GM19395 (cell line): Measurements from ENCODE around the gene MET.
A peak's percentile ranks its signal among the peaks of the same experiment; 100 is the strongest.
"Not testable (repeated sequence)": the region's sequence is repeated elsewhere in the genome, so short reads cannot be mapped to it uniquely, and the experiment has no call there.

Source experiments
- ATAC-seq: cut with Tn5 transposase; IDR thresholded peaks from one replicate; pipeline ENCODE4 v1.9.1; 2021; ENCODE audit warnings: mild to moderate bottlenecking, moderate library complexity; ENCODE audit not compliant: unreplicated experiment

MET gene

DNA sequence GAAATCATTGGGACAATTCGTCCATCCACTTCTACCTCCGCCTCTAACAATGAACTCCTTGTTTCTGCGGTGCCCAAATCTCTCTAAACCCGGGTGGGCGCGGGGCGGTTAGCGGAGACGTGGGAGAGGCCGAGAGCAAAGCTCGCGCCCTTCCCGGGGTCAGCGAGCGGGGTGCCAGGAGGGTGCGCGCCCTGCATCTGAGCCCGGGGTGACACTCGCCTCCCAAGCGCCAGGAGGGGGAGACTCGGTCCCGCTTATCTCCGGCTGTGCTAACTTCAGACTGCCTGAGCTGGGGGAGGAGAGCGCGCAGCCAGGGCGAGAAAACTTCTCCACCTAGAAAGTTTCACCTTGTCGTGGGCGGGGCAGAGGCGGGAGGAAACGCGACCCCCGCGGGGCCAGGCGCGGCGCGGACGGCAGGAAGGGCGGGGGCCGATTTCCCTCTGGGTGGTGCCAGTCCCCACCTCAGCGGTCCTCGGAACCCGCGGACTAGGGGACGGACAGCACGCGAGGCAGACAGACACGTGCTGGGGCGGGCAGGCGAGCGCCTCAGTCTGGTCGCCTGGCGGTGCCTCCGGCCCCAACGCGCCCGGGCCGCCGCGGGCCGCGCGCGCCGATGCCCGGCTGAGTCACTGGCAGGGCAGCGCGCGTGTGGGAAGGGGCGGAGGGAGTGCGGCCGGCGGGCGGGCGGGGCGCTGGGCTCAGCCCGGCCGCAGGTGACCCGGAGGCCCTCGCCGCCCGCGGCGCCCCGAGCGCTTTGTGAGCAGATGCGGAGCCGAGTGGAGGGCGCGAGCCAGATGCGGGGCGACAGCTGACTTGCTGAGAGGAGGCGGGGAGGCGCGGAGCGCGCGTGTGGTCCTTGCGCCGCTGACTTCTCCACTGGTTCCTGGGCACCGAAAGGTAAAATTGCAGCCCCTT lies at the start of gene MET:
Gene MET (plus strand): TSS at position 516 of the 915 bp plus-strand sequence. CDS start 26,889 bp downstream, outside the sequence.
- peak; percentile 96 for ATAC-seq

DNA sequence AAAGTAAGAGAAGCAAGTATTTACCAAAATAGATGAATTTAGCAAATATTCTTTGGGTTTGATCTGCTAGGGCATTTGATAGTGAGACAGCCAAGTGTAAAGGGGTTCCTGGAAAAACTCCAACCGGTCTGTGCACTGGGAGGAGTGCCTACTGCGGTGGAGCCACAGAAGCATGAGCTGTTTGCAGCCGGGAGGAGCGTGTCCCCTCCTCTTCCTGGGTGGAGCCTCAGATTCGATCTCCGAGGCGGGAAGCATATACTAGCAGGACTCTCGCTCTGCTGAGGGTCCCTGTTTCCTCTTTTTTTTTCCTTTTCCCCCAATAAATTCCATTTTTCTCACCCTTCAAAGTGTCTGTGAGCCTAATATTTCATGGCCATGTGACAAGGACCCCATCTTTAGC lies 45.1 kb upstream of the MET start:
- no peak for ATAC-seq

DNA sequence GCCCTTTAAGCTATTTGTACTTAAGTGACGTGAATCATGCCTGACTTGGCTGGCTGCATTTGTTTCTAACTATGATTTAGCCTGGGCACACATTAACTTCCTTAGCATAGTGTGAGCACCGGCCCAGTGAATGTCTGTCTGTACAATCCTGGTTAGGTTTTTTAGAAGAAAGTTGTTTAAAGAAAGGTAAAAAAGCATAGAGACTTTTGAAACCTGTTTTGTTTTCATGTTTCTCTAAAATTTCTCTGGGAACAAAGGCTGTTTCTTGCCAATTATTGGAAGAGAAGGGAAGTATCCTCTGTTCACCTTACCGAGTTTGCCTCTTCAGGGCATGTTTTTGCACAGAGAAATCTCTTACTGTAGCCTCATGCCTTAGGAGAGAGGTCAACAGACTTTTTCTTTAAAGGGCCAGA lies 42.9 kb upstream of the MET start:
- no peak for ATAC-seq

DNA sequence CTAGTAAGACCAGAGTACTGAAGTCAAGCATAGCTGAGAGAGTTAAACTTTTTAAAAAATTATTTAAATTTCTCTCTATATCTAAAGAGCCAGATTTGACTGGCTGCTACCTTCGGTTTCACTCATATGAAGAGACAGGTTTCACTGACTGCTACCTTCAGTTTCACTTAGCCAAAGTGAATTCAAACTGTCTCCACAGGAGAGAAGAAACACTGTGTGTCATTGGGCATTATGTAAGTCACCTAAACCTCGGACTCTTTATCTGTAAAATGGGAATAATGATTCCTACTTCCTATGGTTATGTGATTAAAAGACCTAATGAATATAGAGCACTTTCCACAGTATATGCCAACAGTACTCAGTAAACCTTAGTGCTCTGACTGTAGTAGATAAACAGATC lies 41.6 kb upstream of the MET start:
- ATAC-seq = peak; percentile 98

DNA sequence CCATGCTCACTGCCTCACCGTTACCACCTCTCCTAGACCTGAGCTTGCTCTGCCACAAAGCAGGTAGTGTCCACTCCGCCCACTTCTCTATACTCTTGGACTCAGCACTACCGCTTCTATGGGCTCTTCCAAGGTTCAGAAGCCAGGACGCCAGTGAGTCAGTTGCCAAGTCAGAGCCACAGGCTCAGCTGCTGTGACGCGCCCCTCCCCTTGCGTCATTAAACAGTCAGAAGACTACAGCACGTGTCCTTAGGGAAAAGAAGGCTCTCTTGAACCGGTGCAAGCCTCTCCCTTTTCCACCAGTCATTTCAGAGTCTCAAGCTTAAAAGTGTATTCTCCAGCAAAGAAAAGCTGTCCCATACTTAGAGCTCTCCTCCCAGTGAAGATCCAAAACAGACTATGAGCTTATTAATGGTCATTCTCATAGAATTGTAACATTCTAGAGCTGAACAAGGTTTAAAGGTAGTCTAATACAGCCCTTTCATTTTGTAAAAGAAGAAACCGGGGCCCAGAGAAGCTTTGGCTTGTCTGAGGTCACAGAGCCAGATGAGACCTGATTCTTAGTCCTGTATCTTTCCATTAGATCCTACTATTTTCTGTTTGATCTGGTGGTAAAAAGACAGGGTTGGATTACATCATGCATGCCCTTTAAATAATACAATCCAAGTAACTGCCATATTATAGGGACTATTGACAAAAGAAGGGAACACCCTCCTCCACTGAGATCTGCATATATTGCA lies 40.9 kb upstream of the MET start:
- ATAC-seq = peak; percentile 24

DNA sequence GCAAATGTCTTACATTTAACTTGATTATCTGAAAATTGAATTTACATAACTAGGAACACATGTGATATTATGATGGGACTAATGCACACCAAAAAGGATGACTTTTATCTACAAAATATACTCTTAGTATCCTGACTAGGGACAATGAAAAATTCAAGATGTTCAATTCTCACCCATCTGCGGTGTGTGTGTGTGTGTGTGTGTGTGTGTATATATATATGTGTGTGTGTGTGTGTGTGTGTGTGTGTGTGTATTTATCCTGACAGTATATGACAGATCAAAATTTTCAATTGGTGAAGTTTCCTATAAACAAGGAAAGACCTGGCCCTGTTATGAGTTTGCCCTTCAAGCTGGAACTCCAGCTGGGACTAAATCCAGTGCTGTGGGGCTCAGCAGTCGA lies 40.3 kb upstream of the MET start:
- ATAC-seq = no peak

DNA sequence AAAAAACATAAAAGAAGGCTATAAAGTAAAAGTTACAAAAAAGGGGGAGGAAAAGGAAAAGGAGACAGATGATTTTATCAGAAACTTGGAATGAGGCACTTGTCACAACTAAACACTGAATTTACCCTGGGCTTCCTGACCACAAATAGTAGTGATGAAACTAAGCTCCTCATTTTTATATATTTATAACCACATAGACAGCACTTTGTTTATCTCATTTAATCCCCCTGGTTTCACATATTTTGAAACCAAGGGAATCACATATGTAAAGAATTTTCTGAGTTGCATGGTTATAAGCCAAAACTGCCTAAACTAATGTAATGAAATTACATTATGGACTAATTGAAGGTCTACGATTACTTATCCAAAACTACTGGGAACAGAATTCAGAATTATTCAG lies 39.6 kb upstream of the MET start:
- no peak for ATAC-seq

DNA sequence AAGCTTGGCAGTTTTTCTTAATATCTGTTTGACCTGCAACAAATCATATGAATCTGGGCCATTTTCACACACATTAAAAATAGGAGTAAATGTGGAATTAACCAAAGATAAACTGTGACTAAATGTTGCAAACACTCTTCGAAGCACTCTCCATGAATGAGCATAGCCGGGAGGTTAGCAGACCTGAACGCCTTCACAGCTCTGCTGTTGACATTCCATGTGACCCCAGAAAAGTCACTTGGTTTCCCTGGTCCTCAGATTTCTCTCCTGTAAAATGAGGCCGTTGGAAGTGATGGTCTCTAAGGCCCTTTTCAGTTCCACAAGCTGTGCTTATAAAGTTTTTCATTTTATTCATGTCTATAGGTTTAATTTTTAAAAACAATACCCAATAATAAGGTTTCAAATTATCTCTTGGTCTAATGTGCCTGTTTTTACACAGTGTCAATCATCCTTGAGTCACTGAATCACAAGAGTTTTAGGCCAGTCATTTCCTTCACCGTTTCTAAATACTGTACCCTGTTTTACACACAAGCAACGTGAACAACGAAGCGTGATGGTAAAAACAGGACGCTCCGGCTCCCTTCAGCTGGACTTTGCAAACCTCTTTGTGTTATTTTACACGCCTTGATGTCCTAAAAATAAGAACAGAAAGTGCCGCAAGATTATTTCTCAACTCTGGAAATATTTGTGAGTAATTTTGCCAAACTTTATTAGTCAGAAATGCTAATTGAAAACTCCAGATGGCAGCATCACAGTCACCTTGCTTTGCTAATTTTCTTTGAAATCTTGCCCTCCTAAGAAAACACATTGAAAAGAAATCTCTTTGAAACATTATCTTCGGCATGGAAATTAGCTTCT lies 38.6 kb upstream of the MET start:
- ATAC-seq = no peak

DNA sequence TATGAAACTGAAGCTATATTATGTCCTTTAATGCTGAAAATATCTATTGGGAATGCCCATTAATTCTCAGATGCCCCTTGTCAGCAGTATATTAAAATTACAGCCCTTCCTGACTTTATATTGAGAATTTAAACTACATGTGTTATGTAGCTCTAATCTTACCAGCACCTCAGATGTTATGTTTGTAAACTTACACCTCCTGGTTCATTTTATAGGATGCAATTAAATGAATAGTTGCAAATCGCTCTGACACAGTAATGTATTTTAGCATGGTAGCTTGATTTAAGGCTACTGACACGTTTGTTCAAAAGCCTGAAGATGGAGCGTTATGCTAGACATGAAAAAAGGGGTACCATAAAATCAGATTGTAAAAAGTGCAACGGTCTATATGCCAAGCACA lies 35.0 kb upstream of the MET start:
- no peak for ATAC-seq

DNA sequence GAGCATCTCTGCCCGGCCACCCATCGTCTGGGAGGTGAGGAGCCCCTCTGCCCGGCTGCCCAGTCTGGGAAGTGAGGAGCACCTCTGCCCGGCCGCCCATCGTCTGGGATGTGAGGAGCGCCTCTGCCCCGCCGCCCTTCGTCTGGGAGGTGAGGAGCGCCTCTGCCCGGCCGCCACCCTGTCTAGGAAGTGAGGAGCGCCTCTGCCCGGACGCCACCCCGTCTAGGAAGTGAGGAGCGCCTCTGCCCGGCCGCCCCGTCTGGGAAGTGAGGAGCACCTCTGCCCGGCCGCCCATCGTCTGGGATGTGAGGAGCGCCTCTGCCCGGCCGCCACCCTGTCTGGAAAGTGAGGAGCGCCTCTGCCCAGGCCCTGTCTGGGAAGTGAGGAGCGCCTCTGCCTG lies 33.4 kb upstream of the MET start:
- not testable (repeated sequence) for ATAC-seq

DNA sequence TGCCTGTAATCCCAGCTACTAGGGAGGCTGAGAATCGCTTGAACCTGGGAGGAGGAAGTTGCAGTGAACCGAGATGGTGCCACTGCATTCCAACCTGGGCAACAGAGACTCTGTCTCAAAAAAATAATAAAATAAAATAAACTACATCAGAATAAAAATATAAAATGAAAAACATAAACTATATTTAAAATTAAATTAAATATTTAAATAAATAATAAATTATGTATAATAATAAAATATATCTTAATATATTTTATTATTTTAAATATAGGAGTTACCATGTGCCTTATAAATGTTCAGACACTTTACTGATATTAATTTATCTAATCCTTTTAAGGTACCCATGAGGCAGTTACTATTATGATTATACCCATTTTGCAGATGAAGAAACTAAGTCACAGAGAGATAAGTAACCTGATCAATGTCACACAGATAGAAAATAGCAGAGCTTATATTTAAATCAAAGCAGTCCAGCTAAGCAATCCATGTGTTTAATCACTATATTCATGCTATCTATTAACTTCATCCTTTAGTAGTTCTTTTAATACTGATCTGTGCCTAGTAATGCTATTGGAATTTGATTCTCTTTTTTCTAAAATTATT lies 30.3 kb upstream of the MET start:
- ATAC-seq = no peak

DNA sequence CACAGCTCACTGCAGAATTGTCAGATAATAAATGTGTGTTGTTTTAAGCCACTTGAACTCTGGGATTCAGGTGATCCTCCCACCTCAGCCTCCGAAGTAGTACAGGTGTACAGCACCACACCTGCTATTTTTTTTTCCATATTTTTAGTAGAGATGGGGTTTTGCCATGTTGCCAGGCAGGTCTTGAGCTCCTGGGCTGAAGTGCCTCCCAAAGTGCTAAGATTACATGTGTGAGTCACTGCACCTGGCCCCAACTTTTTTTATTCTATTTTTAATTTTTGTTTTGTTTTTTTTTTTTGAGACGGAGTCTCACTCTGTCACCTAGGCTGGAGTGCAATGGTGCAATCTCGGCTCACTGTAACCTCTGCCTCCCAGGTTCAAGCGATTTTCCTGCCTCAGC lies 28.8 kb upstream of the MET start:
- not testable (repeated sequence) for ATAC-seq

DNA sequence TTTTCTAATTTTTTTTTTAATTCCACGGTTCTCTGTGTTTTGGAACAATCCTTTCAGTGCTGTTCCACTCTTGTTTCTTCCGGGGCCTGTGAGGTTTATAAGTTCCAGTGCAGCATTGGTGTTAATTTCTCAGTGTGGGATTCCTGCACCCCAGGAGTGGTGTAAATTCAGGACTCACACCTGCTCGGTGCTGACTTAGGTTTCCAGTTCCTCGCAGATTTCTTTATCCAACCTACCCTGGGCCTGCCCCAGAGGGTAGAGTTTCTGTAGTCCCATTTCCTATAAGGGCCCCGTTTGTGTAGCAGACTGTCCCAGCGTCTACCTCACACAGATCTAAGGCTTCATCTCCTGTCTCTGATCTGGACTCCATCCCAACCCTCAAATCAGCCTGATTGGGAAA lies 27.4 kb upstream of the MET start:
- ATAC-seq = no peak

DNA sequence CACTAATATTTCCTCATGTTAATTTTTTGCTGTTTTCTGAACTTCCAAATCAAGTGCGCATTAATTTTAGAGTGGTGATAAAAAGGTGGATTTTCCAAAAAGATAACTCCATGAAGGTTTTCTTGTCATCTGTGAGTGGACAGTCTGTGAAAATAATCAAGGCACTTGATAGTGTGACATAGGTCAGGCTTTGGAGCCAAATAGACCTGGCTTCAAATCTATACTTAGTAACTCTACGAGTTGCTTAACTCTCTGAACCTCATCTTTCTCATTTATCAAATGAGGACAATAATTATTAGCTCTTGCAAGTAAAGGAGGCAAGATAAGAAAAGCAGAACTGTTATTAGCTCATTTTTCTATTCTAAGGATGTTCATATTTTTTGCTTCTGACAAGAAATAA lies 24.7 kb upstream of the MET start:
- ATAC-seq = no peak

DNA sequence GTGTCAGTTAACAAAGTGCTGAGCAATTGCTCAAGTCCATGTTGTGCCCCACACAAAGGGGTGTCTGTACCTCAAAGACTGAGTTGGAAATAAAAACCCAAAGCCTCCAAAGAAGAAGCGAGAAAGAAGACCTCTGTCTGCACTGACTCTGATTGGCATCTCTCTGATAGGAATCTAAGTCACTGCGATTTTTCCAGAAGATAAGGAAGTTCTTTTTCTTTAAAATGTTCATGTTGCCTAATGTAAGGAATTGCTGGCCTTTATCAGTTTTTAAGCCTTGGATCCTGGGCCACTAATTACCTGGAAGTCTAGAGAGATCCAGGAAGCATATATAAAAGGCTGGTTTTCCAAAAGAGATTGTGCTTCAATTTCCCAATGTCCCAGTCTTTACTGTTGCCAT lies 24.1 kb upstream of the MET start:
- ATAC-seq = no peak

DNA sequence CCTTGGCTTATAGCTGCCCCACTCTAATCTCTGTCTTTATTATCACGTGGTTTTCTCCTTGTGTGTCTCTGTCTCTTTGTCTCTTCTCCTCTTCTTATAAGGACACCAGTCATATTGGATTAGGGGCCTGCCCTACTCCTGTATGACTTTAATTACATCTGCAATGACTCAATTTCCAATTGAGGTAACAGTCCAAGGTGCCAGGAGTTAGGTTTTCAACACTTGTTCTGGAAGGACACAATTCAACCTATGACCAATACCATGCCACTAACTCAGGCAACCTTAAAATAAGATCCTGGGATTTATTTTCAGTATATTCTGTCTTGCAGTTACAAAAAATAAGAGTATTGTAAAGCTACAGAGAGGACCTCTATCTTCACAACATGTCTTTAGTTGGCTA lies 21.6 kb upstream of the MET start:
- ATAC-seq = no peak

DNA sequence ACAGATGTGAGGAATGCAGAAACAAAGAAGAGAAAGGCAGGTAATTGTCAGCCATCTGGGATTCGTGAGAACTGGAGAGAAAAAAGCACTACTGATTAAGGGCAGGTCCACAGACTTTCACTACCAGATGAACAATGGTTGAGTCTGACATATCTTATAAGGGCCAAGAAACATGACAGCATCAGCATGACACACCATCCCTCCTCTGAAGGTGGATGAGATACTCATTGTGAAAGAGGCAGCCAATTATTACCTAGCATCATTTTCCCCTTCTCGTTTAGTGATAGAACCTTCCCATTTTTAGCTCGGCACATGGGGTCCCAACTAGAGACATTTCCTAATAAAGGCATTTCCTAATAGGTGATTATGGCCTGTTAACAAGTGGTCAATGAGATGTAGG lies 19.2 kb upstream of the MET start:
- ATAC-seq = peak; percentile 71

DNA sequence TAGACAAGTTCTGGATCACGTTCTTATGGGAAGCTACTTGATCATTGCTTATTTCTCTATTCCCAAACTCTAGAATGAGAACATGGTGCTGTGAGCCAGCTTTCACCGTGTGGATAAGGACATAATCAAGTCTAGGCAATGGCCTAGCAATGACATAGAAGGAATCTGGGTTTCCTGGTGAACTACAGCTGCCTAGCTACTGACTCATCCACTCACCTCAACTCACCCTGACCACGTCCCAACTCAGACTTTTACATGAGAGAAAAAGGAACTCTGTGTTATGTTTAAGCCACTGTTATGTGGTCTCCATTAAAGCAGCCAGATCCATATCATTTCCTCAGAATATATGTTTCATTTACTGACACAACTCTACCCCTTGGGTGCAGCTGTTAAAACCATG lies 18.8 kb upstream of the MET start:
- no peak for ATAC-seq

DNA sequence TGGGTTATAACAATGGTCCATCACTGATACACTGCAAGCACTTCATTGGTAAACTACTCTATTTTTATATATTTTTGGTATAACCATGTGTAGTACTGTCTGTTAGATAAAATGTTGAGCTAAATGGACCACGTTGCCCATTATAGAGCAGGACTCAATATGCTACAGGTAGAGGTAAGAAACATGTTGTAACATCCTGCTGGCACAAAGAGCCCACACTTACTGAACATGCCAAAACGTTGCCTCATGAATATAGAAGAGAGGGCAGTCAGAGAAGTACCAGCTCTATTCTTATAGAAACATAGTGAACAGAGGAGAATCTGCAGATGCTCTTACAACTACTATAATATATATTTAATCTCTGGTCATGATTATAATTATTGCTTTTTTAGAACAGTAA lies 18.4 kb upstream of the MET start:
- ATAC-seq = no peak

DNA sequence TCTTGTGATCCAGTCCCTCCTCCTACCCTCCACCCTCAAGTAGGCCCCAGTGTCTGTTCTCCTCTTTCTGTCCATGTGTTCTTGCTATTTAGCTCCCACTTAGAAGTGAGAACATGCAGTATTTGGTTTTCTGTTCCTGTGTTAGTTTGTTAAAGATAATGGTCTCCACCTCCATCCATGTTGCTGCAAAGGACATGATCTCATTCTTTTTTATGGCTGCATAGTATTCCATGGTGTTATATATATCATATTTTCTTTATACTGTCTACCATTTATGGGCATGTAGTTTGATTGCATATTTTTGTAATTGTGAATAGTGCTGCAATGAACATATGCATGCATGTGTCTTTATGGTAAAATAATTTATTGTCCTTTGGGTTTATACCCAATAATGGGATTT lies 12.7 kb upstream of the MET start:
- ATAC-seq = not testable (repeated sequence)

DNA sequence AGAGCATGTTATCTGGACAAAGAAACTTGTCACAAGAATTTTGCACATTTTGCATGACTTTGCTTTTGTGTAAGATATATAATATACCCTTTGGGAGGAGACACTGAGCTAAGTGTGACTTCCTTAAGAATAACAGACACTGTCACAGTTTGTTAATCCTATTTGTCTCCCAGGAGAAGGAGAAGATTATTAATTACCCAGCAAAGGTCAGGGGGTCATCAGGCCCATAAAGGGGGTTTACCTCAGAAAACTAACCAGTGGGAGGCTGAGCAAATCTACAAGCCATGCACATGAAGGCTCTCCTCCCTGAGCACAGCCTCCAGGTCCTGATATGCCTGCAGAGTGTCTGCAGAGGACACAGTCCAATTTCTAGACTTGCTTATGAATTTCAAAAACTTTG lies 10.1 kb upstream of the MET start:
- no peak for ATAC-seq
